Fibroblast of the conjunctiva (primary cell): ENCODE results near the gene PRKAR2B.

Experiments used
- DNase-seq: peaks from one replicate; pipeline ENCODE4 v3.0.0-alpha.2; 2010; ENCODE audit warnings: low read depth

PRKAR2B gene

DNA sequence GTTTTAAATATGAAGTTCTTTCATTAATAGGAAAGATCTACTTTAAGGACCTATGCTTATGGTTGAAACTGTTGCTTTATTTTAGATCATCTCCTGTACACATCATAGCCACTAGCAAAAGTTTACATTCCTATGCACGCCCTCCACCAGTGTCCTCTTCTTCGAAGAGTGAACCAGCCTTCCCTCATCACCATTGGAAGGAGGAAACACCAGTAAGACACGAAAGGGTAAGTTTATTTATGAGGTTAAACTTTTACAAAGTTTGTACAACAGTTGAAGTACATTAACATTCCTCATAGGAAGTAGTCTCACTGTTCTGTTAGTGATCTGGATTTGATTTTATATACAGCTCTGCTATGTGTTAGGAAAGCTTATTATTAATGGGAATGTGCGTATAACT, 141.2 kb downstream of the PRKAR2B start:
- DNase-seq: no peak

DNA sequence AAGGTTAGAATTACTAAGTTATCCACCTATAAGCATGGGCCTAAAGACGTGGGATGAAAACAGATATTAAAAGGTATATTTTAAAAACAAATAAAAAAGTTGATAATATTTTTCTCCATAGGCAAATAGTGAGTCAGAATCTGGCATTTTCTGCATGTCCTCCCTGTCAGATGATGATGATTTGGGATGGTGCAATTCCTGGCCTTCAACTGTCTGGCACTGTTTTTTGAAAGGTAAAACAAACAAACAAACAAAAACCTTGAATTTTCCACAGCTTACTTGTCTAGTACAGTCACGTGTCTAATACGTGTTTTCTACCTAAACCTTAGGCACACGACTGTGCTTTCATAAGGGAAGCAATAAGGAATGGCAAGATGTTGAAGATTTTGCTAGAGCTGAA, 141.7 kb downstream of the PRKAR2B start:
- no peak for DNase-seq

DNA sequence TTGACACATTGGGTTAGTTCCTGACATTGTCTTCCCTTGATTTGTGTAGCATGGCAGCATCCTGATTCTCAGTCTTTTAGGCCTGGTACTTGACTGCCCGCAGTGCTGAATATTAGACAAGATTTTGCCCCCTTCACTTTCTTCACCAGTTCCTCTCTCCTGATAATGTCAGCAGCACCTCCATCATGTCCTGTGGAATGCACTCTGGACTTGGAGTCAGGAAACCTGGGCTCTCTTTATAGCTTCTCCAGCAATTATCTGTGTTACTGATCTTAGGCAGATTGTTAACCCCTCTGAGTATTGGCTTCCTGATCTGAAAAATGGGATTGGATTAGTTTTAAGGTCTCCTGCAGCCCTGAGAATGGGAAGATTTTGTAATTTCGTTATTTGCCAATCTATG, 143.3 kb downstream of the PRKAR2B start:
- no peak for DNase-seq

DNA sequence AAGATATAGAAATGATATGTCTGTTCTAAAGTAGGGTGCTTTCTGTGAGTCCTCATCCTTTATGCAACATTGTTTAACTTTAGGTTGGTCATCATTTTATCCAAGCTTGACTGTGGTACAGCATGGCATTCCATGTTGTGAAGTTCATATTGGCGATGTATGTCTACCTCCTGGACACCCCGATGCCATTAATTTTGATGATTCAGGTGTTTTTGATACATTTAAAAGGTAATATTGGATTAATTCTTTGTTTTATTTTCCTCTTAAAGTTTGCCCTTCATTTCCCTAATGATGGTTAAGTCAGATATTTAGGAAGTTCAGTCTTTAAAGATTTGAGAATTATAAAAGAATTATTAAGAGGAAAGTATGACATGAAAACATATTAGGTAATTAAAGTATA, 145.6 kb downstream of the PRKAR2B start:
- DNase-seq: no peak

DNA sequence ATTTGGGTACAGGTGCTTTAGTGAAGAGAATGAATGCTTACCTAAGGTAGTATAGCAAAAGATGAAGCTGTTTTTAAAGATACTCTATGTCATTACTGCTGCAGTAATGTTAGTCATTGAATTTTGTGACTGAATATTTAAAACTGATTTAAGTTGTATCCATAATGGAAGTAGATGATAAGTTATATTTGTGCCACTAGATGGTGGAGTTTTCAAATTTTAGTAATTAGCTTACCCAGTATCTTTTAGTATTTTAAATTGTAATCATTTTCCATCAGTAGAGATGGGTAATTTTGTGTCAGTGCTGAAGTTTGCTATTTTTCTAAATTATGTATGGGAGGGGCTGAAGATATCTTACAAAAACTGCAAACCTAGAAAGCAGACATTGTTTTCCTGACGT, 149.5 kb downstream of the PRKAR2B start:
- DNase-seq: no peak

DNA sequence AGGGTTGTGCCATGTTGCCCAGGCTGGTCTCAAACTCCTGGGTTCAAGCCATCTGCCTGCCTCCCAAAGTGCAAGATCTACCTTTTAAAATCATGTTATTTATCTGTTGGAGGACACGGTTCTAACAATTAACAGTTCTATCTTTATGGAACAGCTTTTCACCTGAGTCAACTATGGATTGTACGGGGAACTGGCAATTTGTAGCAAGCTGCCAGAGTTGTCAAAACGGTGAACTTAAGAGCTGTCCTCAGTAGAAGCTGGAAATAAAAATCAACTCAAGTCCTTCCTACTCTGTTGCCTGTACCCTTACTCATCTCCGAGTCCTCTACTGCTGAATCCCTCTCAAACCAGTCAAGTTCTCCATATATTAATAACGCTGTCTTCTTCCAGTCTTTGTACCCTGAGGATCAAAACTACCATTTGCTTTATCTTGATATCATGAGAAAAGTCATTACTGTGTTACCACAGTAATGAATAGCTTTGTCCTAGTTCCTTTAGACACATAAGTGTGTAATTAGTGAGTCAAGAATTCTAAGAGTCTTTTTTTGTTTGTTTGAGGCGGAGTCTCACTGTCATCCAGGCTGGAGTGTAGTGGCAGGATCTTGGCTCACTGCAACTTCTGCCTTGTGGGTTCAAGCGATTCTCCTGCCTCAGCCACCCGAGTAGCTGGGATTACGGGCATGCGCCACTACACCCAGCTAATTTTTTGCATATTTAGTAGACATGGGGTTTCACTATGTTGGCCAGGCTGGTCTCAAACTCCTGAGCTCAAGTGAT, 152.5 kb downstream of the PRKAR2B start:
- DNase-seq: no peak

DNA sequence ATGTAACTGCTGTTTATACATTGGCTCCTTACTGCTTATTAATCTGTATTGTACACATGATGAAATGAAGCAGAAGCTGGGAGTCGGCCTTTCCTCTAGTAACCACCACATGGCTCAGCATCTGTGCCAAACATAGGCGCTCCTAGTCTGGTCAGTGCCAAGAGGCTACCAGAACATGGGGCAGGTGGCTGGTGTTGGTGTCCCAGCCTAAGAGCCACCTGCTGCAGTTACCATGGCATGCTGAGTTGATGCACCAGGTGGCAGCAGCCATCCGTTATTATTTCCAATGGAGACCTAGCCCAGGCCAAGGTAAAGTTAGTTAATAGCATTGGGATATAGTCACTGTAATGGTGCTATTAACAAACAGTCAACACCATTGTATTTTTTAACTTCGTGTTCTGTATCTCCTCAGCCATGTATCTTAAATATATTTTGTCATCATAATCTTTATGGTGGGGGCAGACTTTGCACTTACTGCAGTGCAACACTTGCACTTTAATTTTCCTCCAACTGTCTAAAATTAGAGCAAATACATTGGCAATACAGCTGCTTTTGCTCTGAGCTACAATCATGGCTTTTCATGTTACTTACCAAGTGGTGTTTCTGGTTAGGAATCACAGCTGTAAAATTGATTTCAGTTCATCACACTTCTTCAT, 157.4 kb downstream of the PRKAR2B start:
- no peak for DNase-seq

DNA sequence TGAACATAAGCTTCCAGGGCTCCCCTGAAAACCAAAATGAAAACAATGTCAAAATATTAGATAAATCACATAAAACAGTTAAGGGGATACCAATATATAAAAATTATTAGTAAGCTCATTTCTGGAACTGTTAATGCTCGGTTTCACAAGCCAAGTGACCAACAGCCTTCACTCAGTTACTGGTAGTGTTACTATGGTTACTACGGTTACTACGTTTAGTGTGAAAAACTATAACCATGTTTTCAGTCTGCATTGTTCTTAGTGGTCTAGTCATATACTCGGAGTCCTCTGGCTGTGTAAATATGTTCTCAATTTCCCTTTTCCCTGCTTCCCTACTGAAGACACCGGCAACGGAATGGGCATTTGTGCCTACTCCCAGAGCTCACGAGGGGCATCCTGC, 159.1 kb downstream of the PRKAR2B start:
- no peak for DNase-seq

DNA sequence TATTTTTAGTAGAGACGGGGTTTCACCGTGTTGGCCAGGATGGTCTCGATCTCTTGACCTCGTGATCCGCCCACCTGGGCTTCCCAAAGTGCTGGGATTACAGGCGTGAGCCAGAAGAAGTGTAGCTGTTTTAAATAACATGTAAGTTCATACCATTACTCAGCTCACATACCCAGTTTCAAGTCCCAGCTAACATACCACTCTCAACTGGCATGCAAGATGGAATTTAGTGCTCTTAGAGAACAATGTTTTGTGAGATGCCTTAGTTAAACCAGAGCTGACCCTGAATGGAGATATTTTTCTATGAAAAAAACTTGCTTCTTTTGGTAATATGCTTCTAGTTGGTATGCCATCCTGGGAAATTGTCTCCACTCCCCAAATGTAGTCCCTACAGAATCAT, 161.6 kb downstream of the PRKAR2B start:
- DNase-seq: no peak

DNA sequence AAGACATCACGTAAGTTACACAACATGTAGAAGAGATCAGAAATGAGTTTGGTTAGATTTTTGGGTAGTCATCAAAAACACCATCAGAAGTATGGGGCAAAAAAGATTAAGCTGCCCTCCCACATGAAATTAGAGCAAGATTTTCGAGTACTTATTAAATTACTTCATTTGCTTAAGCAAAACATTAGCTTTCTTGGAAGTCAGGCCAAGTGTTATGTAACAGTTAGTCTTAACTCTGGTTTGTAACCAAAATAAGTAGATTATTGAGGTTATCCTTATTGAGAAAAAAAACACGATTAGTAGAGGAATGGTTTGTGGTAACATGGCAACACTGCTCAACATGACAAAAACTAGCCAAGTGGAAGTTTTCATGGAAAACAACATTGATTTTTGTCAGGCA, 162.2 kb downstream of the PRKAR2B start:
- DNase-seq: no peak

DNA sequence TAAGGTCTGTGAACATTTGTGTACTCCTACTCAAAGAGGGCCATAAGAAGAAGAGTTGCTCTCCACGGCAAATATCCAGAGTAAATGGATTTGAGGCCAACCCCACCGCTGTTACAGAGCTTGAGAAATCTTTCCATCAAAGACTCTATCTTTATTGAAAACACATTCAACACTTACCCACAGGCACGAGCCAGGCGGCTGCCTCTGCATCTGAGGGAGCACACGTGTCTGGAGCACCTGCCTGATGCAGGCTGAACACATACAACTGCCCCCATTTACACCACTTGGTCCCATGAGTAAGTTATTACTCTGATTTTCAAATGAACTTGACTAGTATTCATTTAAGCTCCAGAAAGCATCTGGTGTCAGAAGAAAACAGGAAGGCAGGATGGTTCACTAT, 163.0 kb downstream of the PRKAR2B start:
- DNase-seq: no peak

DNA sequence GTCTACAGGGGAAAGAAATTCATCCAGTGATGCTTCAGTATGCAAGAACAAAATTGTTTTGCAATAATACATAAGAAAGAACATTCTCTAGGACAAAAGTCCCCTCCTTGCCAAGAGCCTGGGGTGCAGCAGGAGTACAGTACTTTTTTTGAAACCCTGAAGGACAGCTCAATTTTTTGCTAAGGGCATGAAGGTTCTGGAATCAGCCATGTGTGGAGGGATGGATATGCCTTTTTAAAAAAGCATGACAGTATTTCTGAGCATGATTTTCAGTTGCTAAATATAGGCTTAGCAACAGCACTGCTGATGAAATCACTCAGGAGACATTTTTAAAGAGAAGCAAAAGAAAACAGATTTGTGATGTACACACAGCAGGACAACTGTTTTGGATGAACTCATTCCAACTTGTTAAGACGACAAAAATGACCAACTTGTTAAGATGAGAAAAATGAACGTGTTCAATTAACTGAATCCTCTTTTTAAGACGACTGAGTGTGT, 163.6 kb downstream of the PRKAR2B start:
- peak; percentile 37 for DNase-seq

DNA sequence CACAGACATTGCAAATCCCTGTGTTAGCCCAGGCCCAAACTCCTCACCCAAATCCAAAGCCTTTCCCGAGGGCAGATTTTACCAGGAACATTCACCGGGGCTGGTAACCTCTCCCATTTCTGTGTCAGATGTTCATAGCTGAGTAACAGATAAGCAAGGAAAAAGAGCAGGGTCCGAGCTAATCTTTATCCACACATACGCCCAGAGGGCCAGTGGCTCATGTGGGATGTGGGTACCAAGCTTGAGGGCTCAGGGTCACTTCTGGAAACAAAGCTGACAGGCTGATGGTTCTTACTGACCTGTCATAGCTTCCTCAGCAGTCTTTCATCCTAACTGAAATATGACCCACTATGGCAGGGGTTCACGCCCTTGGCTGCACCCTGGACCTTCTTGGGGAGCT, 164.1 kb downstream of the PRKAR2B start:
- no peak for DNase-seq

DNA sequence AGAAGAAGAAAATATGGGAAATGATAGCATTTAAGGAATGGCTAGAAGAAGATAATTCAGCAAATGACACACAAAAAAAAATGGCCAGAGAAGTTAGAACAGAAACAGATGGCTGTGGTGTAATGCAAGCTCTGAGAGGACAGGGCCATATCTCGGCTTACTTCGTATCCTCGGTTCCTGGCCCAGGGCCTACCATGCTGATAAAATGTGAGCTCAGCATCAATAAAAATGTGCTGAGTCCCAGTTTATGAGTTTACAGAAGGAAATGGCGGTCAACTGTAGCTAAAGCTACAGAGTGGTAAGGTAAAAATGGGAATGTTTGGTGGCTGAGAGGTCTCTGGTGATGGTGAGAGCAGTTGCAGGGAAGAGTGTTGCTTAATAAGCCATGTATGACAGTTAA, 165.1 kb downstream of the PRKAR2B start:
- DNase-seq: no peak

DNA sequence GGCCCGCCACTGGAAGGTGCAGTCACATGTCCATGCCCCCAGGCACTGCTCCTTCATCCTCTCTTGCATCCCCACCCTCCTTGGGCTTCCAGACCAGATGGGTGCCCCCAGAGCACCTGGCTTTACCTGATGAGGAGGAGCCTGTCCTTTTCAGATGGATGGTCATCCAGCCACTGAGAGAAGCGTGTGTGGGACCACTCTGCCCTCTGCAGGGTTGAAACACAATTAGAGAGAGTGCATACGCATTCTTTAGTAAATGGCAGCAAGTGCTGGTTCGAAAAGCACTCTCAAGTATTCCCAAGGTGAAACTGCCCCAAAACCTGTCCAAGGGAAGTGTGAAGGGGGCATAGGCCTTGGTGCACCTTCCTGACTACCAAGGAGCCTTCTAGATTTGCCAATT, 165.9 kb downstream of the PRKAR2B start:
- no peak for DNase-seq
